Activated T-cell treated with anti-CD3 and anti-CD28 coated beads for 48 hours (primary cell): ENCODE results near the gene NCOA7.
"Not testable (repeated sequence)": the region's sequence is repeated elsewhere in the genome, so short reads cannot be mapped to it uniquely, and the experiment has no call there.

Source experiments
- DNase-seq: peaks from one replicate; pipeline ENCODE4 v3.0.0-alpha.2; 2020; ENCODE audit warnings: low read depth

Gene NCOA7

GRCh38 chr6:125950293-125950692, 159.5 kb downstream of the NCOA7 start:
- no peak for DNase-seq

- not testable (repeated sequence) for DNase-seq
Observed at GRCh38 chr6:125950716-125951115, 160.0 kb downstream of the NCOA7 start.

GRCh38 chr6:125951323-125951722, 160.6 kb downstream of the NCOA7 start:
- no peak for DNase-seq

DNA sequence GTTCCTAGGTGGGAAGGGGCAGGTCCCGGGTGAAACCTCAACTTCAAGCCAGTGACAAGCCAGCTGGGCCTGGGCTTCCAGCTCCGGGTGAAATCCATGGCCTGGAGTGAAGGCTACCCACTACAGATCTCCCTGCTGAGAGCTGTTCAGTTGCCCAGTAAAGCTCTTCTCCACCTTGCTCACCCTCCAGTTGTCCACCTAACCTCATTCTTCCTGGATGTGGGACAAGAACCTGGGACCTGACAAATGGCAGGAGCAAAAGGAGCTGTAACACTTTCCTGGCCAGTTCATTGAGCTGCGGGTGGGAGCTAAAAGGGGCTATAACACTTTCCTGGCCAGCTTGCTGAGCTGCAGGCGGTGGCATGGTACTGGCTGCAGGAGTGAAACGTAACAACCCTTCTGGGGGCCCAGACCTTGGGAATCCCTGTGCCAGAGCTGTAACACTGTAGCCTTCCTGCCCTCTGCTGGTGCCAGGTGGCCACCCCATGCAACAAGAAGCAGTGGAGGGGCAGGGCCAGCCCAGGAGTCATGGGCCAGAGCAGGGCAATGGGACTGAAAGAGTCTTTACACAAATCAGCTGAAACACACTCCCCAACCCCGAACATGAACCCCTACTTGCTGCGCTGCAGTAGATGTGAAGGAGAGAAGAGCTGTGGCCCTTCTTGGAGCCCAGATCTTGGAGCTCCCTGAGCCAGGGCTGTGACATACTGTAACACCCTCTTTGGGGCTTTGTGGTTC, 162.2 kb downstream of the NCOA7 start:
- DNase-seq, result peak; percentile 19

DNA sequence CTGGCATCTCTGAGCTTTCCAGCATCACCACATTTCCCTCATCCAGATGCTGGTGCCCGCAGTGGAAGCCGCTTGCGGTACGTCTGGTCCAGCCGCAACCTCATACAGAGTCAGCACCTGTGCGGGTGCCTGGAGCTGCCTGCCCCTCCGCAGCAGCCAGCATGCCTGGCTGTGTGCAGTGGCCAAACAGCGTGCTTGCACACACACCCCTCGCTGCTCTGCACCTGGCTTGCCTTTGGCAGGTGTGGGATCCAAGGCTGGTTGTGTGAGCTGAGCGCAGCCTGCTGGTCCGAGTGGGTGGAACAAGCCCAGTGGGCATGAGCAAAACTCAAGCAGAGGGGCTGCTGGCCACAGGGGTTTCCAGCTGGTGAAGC, 162.7 kb downstream of the NCOA7 start:
- DNase-seq, result no peak

GRCh38 chr6:125954735-125955339, 164.1 kb downstream of the NCOA7 start:
- no peak for DNase-seq

DNA sequence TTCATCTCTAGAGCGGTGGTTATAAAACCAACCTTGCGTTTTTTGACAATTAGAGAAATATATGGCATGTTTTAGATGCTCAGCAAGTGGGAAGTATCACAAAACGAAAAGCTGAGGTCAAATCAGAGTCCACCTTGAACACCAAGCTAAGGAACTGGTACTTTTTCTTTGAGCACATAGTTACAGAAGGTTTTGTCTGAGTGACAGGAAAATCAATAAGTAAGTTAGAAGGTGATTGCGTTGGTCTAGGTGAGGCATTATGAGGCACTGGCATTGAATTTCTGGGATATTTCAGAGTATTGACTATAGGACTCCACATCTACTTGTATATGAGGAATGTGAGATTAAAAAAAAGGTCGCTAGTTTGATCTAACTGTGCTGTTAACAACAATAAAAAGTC, 165.2 kb downstream of the NCOA7 start:
- no peak for DNase-seq

- peak; percentile 98 for DNase-seq
Observed at GRCh38 chr6:125956506-125957390, 166.0 kb downstream of the NCOA7 start, which contains the start of gene HINT3. Gene HINT3 (plus strand): TSS chr6:125956770. CDS start chr6:125956978, 208 bp downstream.

GRCh38 chr6:125957391-125957693, 166.6 kb downstream of the NCOA7 start:
- no peak for DNase-seq

DNA sequence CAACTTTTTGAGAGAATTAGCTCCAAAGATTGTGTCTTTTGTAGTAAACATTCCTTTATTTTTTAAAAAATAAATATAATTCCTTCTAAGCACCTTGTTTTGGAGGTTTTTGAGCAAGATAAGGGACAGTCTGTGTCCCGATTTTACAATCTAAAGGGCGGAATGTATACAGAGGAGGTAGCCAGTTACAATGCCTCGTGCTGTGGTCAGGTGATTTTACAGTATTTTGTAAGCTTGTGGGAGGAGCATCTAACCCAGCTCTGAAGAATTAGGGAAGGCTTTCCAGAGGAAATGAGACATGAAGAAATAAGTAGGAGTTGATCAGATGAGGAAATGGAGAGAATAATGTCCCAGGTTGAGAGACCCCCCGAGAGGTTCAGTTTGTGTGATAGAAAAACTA, 167.1 kb downstream of the NCOA7 start:
- DNase-seq, result no peak

DNA sequence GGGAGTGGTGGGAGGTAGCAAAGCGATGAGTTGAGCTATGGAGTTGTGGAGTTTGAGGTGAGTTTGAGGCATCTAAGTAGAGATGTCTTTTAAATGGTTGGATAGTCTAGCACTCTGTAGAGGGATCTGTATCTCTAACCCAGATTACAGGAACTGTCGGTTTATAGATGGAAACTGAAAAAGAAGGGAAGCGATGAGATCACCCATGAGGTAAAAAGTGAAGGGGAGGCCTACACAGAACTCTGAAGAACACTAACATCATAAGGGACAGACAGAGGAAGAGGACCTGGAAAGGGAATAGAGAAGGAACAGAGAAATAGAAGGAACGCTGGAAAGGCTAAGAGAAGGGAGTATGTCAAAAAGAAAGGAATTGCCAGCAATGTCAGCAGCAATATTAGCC, 168.3 kb downstream of the NCOA7 start:
- DNase-seq, result no peak

- DNase-seq, result no peak
Observed at GRCh38 chr6:125961117-125961516, 170.4 kb downstream of the NCOA7 start.

- DNase-seq, result no peak
Observed at GRCh38 chr6:125962900-125963497, 172.2 kb downstream of the NCOA7 start.

- DNase-seq, result no peak
Observed at GRCh38 chr6:125963817-125964216, 173.1 kb downstream of the NCOA7 start.

- no peak for DNase-seq
Observed at GRCh38 chr6:125966569-125966968, 175.8 kb downstream of the NCOA7 start.

DNA sequence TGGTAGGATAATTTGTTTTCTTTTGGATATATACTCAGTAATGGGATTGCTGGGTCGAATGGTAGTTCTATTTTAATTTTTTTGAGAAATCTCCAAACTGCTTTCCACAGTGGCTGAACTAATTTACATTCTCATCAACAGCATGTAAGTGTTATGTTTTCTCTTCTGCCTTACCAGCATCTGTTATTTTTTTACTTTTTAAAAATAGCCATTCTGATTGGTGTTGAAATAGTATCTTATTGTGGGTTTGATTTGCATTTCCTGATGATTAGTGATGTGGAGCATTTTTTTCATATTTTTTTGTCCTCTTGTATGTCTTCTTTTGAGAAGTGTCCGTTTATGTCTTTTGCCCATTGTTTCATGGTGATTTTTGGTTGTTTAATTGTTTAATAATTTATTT, 177.7 kb downstream of the NCOA7 start:
- DNase-seq, result no peak

DNA sequence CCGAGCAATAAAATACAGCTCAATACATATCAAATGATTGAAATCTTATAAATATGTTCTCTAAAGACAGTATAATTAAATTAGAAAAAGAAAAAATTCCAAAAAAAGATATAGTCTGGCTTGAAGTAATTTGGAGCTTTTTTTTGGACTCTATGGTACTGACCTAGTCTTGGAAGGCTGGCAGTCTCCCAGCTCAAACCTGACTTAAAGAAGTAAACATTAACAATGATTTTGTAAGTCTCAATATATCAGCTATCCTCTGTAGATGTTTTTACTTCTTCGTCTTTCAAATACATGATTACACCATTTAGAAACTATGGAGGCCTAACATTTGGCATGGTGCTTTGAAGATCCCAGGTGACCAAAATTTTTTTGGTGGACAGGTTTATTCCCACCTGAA, 180.0 kb downstream of the NCOA7 start:
- DNase-seq, result no peak

DNA sequence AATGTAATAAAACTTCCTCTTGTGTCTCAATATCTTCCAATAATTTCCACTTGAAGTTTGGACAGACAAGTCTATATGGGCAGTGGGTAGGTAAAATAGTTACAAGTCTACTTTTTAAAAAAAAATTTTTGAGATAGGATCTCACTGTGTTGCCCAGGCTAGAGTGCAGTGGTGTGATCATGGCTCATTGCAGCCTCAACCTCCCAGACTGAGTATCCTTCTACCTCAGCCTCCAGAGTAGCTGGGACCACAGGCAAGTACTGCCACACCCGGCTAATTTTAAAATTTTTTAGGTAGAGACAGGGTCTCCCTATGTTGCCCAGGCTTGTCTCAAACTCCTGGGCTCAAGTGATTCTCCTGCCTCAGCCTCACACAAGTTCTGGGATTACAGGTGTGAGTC, 181.7 kb downstream of the NCOA7 start:
- not testable (repeated sequence) for DNase-seq

DNA sequence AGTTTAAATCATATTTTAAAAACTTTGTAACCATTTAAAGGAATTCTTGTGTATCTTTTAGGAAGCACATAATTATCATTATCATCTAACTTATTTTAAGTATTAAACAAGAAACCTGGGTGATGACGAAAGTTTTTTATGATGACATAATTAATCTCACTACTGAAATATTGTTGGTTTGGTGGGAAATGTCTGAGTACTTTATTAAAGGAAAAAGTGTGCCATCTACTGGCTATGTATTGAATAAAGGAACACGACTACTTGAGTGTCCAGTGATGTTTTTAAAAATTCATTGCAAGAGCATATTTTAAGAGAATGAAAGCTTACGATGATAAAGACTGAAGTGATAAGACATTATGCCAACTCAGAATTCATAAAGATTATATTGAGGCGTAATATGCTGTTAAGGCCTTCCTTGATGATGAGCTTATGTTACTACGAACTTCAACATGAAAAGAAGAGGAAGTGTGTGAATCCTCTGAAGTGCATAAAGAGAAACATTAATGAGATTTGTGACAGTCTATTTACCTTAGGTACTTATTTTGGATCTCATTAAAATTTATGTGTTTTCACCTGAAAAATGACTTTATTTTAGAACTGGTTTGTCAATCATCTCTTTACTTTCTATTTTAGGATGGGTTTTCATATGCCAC, 183.6 kb downstream of the NCOA7 start:
- DNase-seq, result no peak

DNA sequence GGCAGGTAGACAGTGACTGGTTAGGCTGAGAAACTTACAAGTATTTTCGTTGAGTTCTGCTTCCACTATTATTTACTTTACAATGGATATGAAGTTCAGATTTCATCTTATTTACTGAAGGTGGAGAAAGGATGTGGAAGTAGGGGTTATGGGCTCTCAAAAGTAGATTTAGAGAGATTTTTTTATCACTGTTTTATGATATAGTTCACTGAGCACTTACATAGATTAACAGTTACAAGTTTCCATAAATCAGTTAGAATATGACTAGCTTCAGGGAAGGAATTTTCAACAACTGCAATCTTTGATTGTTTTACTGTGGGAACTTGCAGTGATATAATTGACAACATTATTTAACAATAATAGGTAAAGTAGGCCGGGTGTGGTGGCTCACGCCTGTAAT, 188.3 kb downstream of the NCOA7 start:
- DNase-seq, result no peak
